Smooth muscle cell (in vitro differentiated cells): ENCODE data around the gene FBXW11. TPM values are rescaled to one million over a fixed set of nuclear protein-coding genes. Genes with fewer than 3 reads are reported as not detected.

Source experiments
- DNase-seq: peaks from one replicate; lab custom pipeline; 2025; ENCODE audit not compliant: unreplicated experiment; lab: John Stamatoyannopoulos, UW
- H2AFZ ChIP-seq: fragments of 200-600 bp; sonication (generic); 2 replicates; pipeline ENCODE4 v1.6.0; 2016; ENCODE audit warnings: antibody characterized with exemption, low read depth, mild to moderate bottlenecking
- H3F3A ChIP-seq: fragments of 200-600 bp; sonication (generic); 2 replicates; pipeline ENCODE4 v1.6.0; 2017; ENCODE audit warnings: antibody characterized with exemption, low read depth
- H3K27ac ChIP-seq: fragments of 200-600 bp; sonication (generic); 2 replicates; pipeline ENCODE4 v1.5.1; 2016; ENCODE audit warnings: low read depth, mild to moderate bottlenecking
- H3K27me3 ChIP-seq: fragments of 200-600 bp; sonication (generic); 2 replicates; pipeline ENCODE4 v1.6.1; 2016; ENCODE audit warnings: low read depth, mild to moderate bottlenecking
- H3K36me3 ChIP-seq: fragments of 200-600 bp; sonication (generic); 2 replicates; pipeline ENCODE4 v1.5.1; 2016; ENCODE audit warnings: low read depth
- H3K4me1 ChIP-seq: fragments of 200-600 bp; sonication (generic); 2 replicates; pipeline ENCODE4 v1.5.1; 2016; ENCODE audit warnings: low read depth
- H3K4me2 ChIP-seq: fragments of 200-600 bp; sonication (generic); 2 replicates; pipeline ENCODE4 v1.6.0; 2016; ENCODE audit warnings: mild to moderate bottlenecking
- H3K4me3 ChIP-seq: fragments of 200-600 bp; sonication (generic); 2 replicates; pipeline ENCODE4 v1.5.1; 2016; ENCODE audit warnings: mild to moderate bottlenecking
- H3K79me2 ChIP-seq: fragments of 200-600 bp; sonication (generic); 2 replicates; pipeline ENCODE4 v1.6.0; 2016; ENCODE audit warnings: low read depth, mild to moderate bottlenecking
- H3K9ac ChIP-seq: fragments of 200-600 bp; sonication (generic); 2 replicates; pipeline ENCODE4 v1.6.0; 2016; ENCODE audit warnings: low read depth
- H3K9me3 ChIP-seq: fragments of 200-600 bp; sonication (generic); replicated peaks from 2 replicates; pipeline ENCODE4 v1.5.1; 2016; ENCODE audit warnings: low read depth
- H4K20me1 ChIP-seq: fragments of 200-600 bp; sonication (generic); 2 replicates; pipeline ENCODE4 v1.6.0; 2016; ENCODE audit warnings: low read depth
- WGBS: methylation state at CpG from one replicate; pipeline ENCODE4 v1.1.7; 2016; ENCODE audit warnings: low lambda C conversion rate; 5-methylcytosine and 5-hydroxymethylcytosine counted together
- polyA plus RNA-seq: library from polyadenylated mRNA; unstranded; fragments of >200 nt; fragmentation: Nextera tagmentation; extraction: Ambion mirVana; gene quantifications from 2 replicates; pipeline ENCODE4 v1.2.1, GENCODE V29; 2016
- total RNA-seq: library from RNA; depleted of rRNA; stranded (reverse); fragments of >200 nt; gene quantifications from 2 replicates; pipeline ENCODE4 v1.2.3, GENCODE V29; 2014
- TF ChIP-seq, protein P1 (sequence below): fragments of 200-600 bp; sonication (generic); IDR thresholded peaks from 2 replicates; pipeline ENCODE4 v1.5.1; 2017; ENCODE audit warnings: borderline replicate concordance, mild to moderate bottlenecking, antibody characterized with exemption; ENCODE audit not compliant: insufficient read depth, poor library complexity, severe bottlenecking

The FBXW11 gene
- total and polyA plus RNA-seq, 2 experiments from 2014 or later, result 27.4 to 83.7 TPM

DNA sequence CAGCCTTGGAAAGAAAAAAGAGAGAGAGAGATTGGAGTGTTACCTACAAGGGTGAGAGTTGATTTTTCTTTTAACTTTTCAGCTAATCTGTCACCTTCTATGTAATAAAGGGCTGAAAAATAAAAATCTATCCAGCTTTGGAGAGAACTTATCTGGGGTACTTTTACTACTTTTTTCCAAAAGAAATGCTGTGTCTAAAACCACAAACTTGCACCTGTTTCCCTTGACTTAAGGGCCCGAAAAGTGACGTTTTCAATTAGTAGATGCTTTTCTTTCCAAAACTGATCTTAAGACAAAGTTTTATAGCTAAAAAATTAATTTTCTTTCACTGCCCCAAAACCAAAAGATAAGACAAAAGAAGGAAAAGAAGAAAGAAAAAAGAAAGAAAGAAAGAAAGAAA is 172.0 kb downstream of the FBXW11 start:
- no peak overlapping the region for H3K27ac ChIP-seq
- H3K4me3 ChIP-seq, result no peak overlapping the region
- WGBS, result 100% methylated on average over 2 of the region's 2 CpGs
- TF ChIP-seq, protein P1, sequence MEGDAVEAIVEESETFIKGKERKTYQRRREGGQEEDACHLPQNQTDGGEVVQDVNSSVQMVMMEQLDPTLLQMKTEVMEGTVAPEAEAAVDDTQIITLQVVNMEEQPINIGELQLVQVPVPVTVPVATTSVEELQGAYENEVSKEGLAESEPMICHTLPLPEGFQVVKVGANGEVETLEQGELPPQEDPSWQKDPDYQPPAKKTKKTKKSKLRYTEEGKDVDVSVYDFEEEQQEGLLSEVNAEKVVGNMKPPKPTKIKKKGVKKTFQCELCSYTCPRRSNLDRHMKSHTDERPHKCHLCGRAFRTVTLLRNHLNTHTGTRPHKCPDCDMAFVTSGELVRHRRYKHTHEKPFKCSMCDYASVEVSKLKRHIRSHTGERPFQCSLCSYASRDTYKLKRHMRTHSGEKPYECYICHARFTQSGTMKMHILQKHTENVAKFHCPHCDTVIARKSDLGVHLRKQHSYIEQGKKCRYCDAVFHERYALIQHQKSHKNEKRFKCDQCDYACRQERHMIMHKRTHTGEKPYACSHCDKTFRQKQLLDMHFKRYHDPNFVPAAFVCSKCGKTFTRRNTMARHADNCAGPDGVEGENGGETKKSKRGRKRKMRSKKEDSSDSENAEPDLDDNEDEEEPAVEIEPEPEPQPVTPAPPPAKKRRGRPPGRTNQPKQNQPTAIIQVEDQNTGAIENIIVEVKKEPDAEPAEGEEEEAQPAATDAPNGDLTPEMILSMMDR, result no peak
- no peaks in the 10 kb centered on the region for H4K20me1 ChIP-seq
- H3K9ac ChIP-seq, result no peak overlapping the region
- no peaks in the 10 kb centered on the region for H3K36me3 ChIP-seq
- no peaks in the 10 kb centered on the region for H3F3A ChIP-seq
- no peaks in the 10 kb centered on the region for H3K4me1 ChIP-seq
- H3K79me2 ChIP-seq, result no peaks in the 10 kb centered on the region
- no peaks in the 10 kb centered on the region for H3K9me3 ChIP-seq
- H3K27me3 ChIP-seq, result no peaks in the 10 kb centered on the region
- H3K4me2 ChIP-seq, result no peak overlapping the region
- H2AFZ ChIP-seq, result no peak overlapping the region
- DNase-seq, result no peak

DNA sequence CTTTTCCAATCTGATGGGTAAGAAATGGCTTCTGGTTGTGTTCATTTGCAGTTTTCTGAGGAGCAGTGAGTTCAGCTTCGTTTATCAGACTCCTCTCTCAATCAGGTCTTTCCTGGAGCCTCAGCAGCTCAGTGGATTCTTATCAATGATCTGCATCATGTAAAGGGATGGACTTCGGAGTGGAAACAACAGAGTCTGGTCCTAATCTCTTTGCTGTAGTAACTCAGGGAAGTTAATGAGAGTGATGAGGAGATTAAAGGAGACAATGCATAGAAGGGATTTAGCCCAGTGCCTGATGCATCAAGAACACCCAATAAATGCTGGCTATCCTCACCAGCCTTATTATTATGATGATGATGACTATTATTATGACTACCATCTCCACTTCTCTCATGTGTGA is 173.7 kb downstream of the FBXW11 start:
- Histone ChIP-seq H3K27me3 (no peaks in the 10 kb centered on the region), H3F3A (no peaks in the 10 kb centered on the region), H3K79me2 (no peaks in the 10 kb centered on the region), H3K4me3 (no peak overlapping the region), H4K20me1 (no peaks in the 10 kb centered on the region), H3K9ac (no peak overlapping the region), H3K36me3 (no peaks in the 10 kb centered on the region), H3K27ac (no peak overlapping the region), H3K4me2 (no peak overlapping the region), H3K4me1 (no peaks in the 10 kb centered on the region), H3K9me3 (no peaks in the 10 kb centered on the region), H2AFZ (no peak overlapping the region)
- TF ChIP-seq, protein P1, result no peak
- WGBS, result 43% methylated on average over 2 of the region's 2 CpGs
- DNase-seq, result no peak

DNA sequence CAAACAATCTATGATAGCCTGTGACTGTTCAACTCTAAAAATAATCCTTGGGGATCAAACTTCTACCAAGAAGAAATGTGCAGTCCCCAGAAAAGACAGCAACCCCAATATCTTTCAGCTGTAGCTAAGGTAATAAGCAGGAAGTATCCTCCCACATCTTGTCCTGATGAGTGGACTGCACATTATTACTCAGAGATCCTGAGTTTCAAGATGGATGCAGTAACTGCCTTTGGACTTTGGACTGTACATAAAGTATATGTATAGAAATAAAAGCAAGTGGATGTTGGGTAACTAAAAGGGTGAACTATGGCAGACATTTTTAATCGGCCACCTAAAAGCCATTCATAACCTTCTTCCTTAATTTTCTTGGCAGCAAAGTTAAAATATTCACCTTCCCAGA is 175.8 kb downstream of the FBXW11 start:
- Histone ChIP-seq H3K36me3 (no peaks in the 10 kb centered on the region), H3F3A (no peaks in the 10 kb centered on the region), H3K4me3 (no peak overlapping the region), H3K4me1 (no peaks in the 10 kb centered on the region), H3K79me2 (no peaks in the 10 kb centered on the region), H2AFZ (no peak overlapping the region), H3K4me2 (no peak overlapping the region), H3K9ac (no peak overlapping the region), H3K9me3 (no peaks in the 10 kb centered on the region), H3K27me3 (no peaks in the 10 kb centered on the region), H3K27ac (no peak overlapping the region), H4K20me1 (no peaks in the 10 kb centered on the region)
- WGBS, result 100% methylated on average over 1 of the region's 1 CpG
- TF ChIP-seq, protein P1, result no peak
- no peak for DNase-seq

DNA sequence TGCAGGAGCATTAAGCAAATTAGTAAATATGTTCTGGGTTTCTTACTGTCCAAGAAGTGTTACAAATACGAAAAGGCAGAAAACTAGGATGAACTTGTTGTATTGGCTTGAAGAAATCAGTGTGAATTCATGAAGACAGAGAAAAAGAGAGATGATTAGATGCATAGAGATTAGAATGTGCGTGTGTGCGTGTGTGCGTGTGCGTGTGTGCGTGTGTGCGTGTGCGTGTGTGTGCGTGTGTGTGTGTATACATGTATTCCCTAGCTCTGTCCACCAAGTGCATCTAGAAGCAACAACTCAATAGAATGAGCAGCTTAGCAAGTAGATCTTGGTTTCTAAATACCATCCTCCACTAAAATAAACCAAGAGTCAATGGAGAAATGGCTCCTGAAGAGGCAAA is 179.3 kb downstream of the FBXW11 start:
- H2AFZ ChIP-seq, result no peak overlapping the region
- H3K4me1 ChIP-seq, result no peaks in the 10 kb centered on the region
- H3K4me2 ChIP-seq, result no peak overlapping the region
- no peaks in the 10 kb centered on the region for H3K9me3 ChIP-seq
- no peaks in the 10 kb centered on the region for H3F3A ChIP-seq
- 90% methylated on average over 9 of the region's 9 CpGs for WGBS
- H3K4me3 ChIP-seq, result no peak overlapping the region
- no peak overlapping the region for H3K9ac ChIP-seq
- no peak for DNase-seq
- H3K36me3 ChIP-seq, result no peaks in the 10 kb centered on the region
- H3K27ac ChIP-seq, result no peak overlapping the region
- TF ChIP-seq, protein P1, result no peak
- H4K20me1 ChIP-seq, result no peaks in the 10 kb centered on the region
- no peaks in the 10 kb centered on the region for H3K79me2 ChIP-seq
- H3K27me3 ChIP-seq, result no peaks in the 10 kb centered on the region
